Superior temporal gyrus (tissue), 1 donor: Measurements from ENCODE around the gene CDYL.

ENCODE experiments used
- DNase-seq: peaks from one replicate; pipeline ENCODE4 v3.0.0-alpha.2; 2016; ENCODE audit errors: extremely low spot score

The CDYL gene

GRCh38 chr6:4907602-4908001 lies 131.4 kb downstream of the CDYL start:
- no peak for DNase-seq

- DNase-seq: no peak
Observed at GRCh38 chr6:4908062-4908461, 131.9 kb downstream of the CDYL start.

- DNase-seq: no peak
Observed at GRCh38 chr6:4909063-4909706, 133.0 kb downstream of the CDYL start.

GRCh38 chr6:4910037-4910760 lies 134.0 kb downstream of the CDYL start:
- DNase-seq: no peak

GRCh38 chr6:4912559-4912958 lies 136.4 kb downstream of the CDYL start:
- DNase-seq: no peak

GRCh38 chr6:4913705-4914419 lies 137.7 kb downstream of the CDYL start:
- no peak for DNase-seq

- DNase-seq: no peak
Observed at GRCh38 chr6:4914420-4915159, 138.4 kb downstream of the CDYL start.

GRCh38 chr6:4916954-4917561 lies 140.9 kb downstream of the CDYL start:
- DNase-seq: no peak

- DNase-seq: no peak
Observed at GRCh38 chr6:4920914-4921410, 144.8 kb downstream of the CDYL start.

- no peak for DNase-seq
Observed at GRCh38 chr6:4922488-4923037, 146.4 kb downstream of the CDYL start.

GRCh38 chr6:4923081-4923480 lies 146.9 kb downstream of the CDYL start:
- no peak for DNase-seq

- no peak for DNase-seq
Observed at GRCh38 chr6:4924661-4925271, 148.6 kb downstream of the CDYL start.

GRCh38 chr6:4925580-4925979 lies 149.4 kb downstream of the CDYL start:
- no peak for DNase-seq

- DNase-seq: no peak
Observed at GRCh38 chr6:4928426-4928825, 152.2 kb downstream of the CDYL start.

- DNase-seq: no peak
Observed at GRCh38 chr6:4929097-4929718, 153.0 kb downstream of the CDYL start.

GRCh38 chr6:4930025-4930691 lies 154.0 kb downstream of the CDYL start:
- no peak for DNase-seq

GRCh38 chr6:4931530-4932227 lies 155.5 kb downstream of the CDYL start:
- no peak for DNase-seq

- DNase-seq: no peak
Observed at GRCh38 chr6:4932228-4932903, 156.2 kb downstream of the CDYL start.

- no peak for DNase-seq
Observed at GRCh38 chr6:4935486-4935885, 159.3 kb downstream of the CDYL start.
